T-helper 2 cell (primary cell): ENCODE results near the gene RORB.
A peak's percentile ranks its signal among the peaks of the same experiment; 100 is the strongest.

ENCODE experiments used
- DNase-seq, 5 experiments: peaks; one replicate each; pipeline versions ENCODE4 v3.0.0 to v3.0.0-alpha.2; 2012 to 2022

Gene RORB

DNA sequence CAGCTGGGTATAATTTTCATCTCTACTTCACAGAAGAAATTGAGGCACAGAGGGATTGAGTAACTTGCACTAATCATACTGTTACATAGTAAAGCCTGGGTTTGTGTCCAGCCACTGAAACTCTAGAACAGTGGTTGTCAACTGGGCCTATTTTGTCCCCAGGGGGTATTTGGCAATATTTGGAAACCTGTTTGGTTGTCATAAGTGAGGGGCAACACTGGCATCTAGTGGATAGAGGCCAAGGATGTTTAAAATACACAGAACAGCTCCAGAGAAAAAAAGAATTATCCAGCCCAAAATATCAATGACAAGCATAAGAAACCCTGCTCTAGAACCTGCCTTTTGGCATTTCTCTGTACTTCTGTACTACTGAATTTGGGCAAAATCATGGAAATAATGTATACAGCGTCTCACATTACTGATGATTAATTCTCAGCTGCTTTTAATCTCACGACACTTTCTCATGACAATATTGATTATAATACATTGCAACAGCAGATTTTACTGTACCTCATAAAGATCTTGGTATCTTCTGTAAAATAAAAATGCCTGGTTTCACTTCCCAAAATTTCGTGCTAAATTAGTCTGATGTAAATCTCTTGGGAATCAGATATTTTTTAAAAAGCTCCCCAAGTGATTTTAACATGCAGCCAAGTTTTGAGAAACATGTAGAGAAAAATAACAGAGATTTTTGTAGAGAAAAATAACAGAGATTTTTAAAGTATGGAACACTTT, 112.7 kb downstream of the RORB start:
- no peak for DNase-seq

DNA sequence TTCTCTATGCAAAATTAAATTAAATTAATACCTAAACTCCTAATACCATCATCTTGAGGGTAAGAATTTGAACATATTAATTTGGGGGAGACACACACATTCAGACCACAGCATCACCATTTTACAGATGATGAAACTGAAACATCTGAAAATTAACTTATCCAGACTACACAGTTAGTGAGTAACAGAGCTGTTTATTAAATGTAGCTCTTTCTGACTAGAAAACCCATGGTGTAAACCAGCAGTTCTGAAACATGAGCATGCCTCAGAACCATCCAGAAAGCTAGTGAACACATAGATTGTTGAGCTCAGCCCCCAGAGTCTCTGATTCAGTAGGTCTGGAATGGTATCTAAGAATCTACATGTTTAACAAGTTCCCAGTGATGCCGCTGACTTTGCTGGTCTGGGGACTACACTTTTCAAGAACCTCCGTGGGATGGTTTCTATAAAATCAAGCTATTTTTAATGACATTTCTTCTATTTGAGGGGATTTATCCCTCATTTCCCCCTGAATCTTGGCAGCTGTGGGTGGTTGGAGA, 113.5 kb downstream of the RORB start:
- no peak for DNase-seq

DNA sequence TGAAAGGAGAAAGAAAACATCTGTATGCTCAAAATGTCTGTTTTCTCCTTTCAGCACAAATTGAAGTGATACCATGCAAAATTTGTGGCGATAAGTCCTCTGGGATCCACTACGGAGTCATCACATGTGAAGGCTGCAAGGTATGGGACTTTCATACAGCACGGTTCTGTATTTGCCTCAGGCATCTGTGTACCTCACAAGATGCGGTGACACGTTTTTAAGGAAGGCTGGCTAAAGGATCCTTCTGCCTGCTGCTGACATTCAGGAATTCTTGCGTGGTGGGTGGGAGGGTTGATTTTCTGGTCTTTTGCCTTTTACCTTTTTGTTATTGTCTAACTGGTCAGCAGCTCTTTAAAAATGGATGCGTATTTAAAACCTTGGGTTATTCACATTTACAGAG, 133.1 kb downstream of the RORB start:
- DNase-seq = no peak

DNA sequence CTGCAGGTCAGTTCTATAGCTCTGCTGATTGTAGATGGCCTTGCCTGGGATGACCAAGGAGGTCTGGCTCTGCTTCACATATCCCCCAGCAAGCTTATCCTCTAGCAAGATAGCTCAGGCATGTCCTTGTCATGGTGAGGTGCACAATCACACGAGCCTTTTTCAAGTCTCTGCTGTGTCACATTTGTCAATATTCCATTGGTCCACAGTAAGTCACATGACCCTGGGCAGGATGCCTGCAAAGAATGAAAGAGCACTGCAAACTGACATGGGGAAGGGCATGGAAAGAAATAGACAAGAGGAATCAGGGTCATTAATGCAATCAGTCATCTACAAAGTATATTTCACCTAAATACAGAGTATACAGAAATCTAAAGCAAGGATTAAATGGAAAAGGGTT, 142.0 kb downstream of the RORB start:
- DNase-seq = no peak

DNA sequence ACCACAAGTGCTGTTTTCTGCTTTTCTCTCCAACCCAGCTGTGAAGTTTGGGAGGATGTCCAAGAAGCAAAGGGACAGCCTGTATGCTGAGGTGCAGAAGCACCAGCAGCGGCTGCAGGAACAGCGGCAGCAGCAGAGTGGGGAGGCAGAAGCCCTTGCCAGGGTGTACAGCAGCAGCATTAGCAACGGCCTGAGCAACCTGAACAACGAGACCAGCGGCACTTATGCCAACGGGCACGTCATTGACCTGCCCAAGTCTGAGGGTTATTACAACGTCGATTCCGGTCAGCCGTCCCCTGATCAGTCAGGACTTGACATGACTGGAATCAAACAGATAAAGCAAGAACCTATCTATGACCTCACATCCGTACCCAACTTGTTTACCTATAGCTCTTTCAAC, 145.2 kb downstream of the RORB start:
- no peak for DNase-seq

DNA sequence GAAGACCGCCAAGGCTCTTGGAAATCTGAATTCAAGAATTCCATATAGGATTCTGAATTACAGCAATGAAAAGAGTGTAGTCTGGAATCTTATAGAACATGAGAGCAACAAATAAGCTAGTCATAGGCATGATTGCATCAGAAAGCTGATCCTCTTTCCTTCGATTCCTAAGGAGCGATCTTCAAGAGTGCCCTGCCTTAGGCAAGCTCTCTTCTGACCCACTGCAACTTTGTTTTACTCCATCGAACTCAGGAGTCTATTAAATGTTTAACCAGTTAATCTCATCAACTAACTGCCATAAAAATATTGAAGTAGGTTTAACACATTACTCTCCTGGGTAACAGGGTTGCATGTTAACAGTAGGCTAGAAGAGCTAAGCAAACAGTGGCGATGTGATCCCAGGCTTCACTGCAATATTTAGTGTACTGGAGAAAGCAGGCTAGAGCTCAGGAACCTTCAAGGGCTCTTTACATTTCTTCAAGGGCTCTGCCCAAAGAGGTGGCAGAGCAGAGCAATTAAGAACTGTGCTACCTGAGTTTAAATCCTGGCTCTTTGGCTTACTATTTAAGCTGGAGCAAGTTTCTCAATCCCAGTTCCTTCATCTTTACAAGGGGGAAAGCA, 146.3 kb downstream of the RORB start:
- no peak for DNase-seq

DNA sequence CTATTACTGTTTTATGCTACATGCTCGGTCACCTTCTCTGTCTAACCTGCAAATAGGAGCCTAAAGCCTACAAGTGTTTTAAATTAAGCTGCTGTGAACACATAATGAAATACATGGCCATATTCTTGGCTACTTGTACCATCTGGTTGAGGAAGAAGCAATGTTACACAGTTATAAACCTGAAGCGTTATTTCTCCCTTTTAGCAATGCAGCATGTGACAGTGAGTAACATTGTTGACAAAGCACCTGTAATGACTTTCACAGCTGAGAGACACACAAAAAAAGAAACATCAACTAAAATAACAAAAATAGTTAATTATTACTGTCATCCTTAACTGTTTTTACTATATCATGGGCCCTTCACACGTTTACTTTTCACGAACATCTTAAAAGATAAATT, 146.9 kb downstream of the RORB start:
- DNase-seq = no peak

DNA sequence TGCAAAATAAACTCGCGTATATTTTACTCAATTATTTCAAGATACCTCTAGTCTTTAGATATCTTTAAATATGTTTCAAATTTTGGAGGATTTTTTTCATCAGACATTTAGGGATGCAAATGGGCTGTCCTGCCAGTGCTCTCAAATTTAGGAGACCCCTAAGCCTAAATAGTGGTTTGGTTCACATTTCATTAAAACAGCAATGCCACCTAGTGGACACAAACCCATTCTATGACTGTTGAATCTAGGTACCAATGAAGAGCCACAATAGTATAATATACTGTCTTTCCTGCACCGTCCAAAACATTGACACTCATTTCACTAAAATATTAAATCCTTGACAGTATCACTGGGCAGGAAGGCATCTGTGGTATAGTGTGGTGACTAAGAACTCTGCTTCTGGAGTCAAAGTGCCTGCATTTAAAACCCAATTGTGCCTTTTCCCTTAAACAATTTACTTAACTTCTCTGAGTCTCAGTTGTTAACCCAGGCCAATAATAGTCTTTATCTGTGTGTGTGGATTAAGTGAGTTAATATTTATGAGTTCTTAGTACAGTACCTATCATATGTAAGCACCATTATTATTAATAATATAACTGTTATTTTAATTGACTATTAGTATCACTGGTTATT, 148.0 kb downstream of the RORB start:
- DNase-seq = no peak

DNA sequence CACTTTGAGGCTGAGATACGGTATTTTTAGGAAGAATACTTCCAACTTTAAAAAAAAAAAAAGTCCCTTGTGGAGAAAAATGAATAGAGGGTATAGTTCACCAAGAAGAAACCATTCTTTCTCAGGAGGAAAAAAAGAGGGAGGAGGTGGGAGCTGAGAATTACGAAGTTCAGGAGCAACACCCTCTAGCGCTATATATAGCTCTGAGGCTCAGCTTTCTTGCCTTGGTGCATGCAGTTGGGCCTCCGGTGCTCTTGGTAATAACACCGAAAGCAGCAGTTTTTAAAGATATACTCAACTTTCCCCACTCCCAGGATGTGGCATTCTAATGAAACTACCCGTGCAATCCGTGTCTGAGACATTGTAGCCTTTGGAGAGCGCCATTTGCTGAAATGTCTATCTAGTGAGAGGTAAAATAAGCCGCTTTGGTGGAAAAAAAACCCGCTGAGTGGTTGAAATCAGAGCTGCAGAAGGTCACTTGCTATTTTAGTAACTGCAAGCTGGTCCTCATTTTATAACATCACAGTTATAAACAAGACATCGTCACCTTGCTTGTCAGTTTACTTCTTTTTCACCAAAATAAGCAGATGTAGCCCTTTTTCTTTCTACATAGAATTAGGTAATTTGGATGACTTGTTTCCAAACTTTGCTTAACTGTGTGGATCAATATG, 156.4 kb downstream of the RORB start:
- no peak for DNase-seq

DNA sequence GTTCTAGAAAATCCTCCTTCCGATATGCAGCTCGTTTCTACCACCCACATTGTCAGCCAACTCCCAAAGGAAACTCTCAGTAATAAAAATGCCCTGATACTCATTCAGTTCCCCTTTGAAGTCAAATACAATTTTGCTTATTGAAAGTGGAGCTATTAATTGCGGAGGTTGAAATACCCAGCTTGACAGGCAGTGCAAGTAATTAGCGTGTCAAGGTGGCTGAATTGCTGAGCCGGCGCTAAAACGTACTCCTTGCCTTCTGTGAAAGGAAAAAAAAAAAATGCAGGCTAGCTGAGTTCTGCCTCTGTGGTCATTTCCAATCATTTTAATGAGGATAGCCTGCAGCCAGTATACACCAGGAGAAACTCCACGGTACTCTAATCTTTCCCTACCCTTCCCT, 165.5 kb downstream of the RORB start:
- DNase-seq = no peak

DNA sequence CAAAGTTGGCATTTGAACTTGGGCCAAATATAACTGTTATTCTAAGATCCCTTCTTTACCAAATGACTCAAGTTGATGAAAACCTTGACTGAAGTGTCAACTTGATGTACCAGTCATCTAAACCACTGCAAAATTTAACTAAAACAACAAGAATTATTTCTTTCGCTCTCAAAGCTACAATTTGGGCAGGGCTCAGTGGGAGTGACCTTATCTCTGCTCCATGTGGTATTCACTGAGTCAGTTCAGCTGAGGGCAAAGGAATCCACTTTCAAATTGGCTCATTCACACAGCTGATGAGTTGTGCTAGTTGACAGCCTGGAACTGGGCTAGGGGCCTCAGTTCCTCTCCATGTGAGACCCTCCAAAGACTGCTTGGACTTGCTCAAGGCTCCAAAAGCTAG, 166.3 kb downstream of the RORB start:
- DNase-seq = no peak

DNA sequence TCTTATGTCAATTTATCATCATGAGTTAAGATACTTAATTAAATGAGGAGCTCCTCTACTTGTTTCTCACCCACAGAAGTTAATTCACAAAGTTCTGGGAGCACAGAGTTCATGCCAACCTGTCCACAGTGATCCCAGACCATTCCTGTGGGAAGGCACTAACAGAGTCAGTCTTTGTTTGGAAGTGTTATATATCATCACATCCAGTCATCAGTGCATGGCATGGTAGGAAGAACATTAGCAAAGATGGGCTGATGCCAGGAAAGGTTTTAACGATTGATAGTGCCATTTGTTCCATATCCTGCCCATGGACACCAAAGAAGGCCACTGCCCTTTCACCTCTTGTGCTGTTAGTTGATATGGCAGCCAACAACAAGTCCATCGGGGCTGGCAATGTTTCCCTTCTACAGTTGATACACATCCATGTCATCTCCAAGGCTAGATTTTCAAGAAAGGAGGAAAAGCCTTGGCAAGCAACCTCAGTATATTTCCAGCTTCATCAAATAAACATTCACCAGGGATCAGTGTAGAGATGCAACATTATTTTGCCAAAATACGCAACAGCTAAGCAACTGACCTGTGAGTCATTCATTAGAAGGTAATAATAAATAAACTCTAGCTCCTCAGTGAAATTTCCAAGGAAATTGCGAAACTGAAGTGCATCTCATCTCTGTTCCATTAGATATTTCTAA, 169.6 kb downstream of the RORB start:
- DNase-seq = no peak

DNA sequence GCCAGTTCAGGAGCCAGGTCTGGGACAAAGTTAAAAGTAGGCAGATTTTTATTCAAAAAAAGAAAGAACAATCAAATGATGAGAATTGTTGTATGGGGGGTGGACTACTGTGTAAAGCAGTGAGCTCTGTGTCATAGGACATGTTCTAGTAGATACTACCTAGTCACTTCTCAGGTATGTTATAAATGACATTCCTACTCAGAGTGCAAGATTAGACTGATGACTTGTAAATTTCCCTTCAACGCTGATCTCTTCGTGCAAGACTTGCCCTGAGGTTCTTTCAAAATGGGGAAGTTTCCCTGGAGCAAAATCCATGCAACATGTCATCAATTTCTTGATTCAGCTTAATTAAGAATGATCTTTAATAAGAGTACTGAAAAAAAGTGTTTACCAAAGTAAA, 175.1 kb downstream of the RORB start:
- DNase-seq = no peak

DNA sequence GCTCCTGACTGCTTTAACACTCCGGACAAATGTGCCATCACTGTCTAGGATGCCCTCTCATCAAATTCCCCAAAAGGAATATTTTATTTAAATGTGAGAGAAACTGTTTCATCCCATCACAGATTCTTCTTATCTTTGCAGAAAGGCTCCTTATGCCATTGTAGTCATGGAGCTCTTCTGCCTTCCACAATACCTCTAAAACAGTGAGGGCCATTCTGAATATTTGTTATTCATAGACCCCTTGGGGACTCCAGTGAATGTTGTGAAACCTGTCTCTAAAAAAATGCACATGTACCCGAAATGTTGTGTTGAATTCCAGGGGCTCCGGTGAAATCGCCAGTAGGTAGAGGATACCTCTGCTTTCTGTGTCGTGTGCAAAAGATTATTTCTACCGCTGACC, 176.9 kb downstream of the RORB start:
- DNase-seq = no peak

DNA sequence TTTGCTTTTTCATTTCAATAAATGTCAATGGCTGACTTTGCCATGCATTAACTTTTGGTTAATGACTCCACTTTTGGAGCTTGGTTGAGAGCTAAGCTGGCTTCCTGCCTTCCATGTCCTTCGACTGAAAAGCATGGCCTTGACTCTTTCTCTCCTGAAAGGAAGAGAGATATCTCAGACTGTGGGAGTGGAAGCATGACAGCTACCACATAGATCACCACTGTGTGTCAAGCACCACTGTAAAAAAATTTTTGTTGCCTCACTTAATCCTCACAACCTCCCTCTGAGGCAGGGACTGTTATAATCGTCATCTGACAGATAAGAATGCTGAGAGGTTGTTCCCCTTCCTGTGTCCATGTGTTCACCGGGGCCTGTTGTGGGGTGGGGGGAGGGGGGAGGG, 184.8 kb downstream of the RORB start:
- no peak for DNase-seq

DNA sequence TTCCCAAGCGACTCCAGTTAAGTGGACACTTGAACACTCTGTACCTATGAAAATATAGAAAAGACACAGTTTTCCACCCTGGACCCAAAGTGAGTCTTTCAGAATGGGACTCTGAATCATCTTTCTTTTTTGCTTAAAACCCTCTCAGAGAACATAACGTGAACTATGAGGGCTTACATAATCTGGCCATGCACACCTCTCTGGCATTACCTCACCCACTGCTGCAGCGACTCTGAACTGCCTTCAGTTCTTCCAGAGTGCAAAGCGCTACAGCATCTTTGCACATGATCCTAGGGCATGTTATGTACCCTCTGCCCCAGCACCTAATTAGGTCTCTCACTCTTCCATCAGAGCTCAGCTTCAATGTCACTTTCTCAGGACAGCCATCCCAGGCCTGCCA, 186.2 kb downstream of the RORB start:
- no peak for DNase-seq

DNA sequence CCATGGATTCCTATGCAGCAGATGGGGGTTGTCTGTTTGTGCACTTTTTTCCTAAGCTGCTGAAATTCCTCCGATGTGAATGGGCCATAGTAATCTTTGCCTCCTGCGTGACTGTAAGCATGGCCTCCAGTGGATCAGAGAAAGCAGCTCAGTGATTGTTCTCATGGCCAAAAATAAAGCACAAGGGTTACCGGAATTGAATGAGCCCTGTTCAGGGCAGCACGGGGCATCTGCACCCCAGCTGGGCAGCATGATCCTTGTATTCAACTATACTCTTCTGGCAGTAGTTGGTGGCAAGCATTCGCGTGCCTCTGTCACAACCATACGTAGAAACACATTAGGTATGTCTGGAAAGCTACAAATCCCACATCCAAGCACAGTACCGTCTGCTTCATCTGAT, 193.9 kb downstream of the RORB start:
- DNase-seq = no peak

DNA sequence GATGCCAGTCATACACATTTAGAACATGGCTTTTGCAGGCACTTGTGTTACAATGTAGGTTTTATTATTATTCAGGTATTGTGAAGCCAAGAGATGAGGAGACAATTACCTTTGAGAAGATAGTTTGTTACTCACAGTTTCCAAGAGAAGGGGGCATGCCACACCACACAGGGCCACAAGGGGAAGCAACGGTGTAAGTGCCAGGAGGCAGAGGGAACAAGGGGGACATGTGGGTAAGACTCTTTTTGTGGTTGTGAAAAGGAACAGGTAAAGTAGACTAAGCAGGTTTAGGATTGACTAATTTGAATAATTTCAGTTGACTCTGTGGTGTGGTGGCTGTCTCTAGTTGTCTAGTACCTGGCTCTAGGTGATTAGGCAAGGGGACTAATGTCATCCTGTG, 199.4 kb downstream of the RORB start:
- DNase-seq = peak in 1 of 5 experiments; percentile 4

DNA sequence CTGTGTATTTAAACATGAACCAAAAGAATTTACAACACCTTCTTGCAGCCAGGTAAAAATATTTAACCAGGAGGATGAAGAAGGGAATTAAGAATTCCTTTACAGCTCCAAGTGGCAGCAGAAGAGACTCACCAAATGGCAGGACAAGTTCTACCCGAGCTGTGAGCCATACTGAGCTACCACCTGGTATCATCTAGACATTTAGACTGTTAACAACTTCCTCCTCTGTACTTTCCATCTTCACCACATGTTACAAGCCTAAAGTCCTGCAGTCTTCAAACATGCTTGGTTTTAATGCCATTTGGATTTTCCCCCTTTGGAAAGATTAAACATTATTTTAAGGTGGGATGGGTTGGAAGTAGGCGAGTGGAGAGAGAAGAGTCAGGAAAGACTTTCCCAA, 200.4 kb downstream of the RORB start:
- DNase-seq = no peak

DNA sequence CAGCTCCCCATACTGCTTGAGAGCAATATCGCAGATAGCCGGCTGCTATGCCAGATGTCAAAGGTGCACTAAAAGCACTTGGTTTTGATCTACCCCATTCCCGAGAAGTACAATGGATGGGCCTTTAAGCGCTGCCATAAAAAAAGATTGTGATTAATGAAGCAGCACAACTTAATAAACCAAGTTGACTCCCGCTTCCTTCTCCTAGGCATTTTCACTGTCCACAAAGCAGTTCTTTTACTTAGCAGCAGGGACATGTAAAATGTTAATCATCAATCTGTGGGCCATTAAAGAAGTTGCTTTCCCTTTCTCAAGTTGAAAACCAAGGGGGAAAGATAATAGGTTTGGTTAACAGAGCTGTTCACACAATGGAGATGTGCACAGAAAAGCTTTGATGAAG, 214.2 kb downstream of the RORB start:
- no peak for DNase-seq

DNA sequence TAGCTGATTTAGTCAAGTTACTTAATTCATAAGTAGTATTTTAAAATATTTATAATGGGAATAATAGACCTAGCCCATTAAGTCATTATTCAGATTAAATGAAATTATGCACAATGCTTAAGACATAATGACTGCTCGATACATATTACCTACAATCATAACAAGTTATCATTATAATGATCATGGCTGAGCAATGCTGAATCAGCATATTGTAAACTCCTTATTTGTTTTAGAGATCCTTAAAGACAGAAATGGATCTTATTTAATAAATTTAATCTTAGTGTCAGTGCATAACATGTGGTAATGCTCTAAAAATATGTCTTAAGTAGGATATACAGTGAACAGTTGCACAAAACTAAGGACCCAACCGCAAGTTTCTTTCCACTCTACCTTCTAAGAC, 221.6 kb downstream of the RORB start:
- DNase-seq = no peak

DNA sequence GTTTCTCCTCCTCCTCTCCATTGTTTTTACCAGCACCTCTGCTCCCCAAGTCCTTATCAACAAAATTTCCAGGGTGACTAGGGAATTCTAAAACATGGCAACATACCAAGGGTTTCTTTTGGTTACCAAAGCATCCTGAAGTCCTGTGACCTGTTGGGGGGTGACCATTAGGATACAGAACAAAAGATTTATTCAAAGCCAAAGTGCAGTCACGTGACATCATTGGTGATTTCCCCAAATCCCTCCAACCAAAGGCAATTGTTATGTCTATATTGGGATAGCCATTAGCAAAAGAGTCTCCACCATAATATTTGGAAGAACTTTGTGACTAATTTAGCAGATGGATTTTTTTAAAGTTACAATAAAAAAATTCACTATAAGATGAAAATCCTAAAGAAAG, 222.2 kb downstream of the RORB start:
- DNase-seq = no peak
